Peyer's patch (tissue), 4 donors: ENCODE results near the gene AGAP1. TPM values are rescaled to one million over a fixed set of nuclear protein-coding genes. Genes with fewer than 3 reads are reported as not detected.

Experiments
- DNase-seq, 3 donors: peaks; one replicate each; pipeline ENCODE4 v3.0.0-alpha.2; 2017 to 2019
- H3K27ac ChIP-seq, 4 donors: fragments of 200-600 bp; sonication (generic); one replicate each; pipeline ENCODE4 v1.5.1; 2016 to 2019
- H3K27me3 ChIP-seq, 2 donors: fragments of 200-600 bp; sonication (generic); one replicate each; pipeline ENCODE4 v1.5.1; 2019
- H3K36me3 ChIP-seq, 3 donors: fragments of 200-600 bp; sonication (generic); one replicate each; pipeline ENCODE4 v1.5.1; 2016 to 2019
- H3K4me1 ChIP-seq, 4 donors: fragments of 200-600 bp; sonication (generic); one replicate each; pipeline ENCODE4 v1.5.1; 2016 to 2019
- H3K4me3 ChIP-seq, 4 donors: fragments of 200-600 bp; sonication (generic); 1 replicate in 3 of 4; 2 replicates in 1 of 4; pipeline ENCODE4 v1.5.1; 2016 to 2019; ENCODE audit warnings: mild to moderate bottlenecking in 1 of 4
- H3K9me3 ChIP-seq, 4 donors: fragments of 200-600 bp; sonication (generic); one replicate each; pipeline ENCODE4 v1.5.1; 2016 to 2019; ENCODE audit warnings: mild to moderate bottlenecking in 1 of 4
- POLR2A ChIP-seq, 2 donors: fragments of 450-650 bp; IDR thresholded peaks; one replicate each; pipeline ENCODE4 v1.5.1; 2017; ENCODE audit warnings: antibody characterized with exemption in 2 of 2, mild to moderate bottlenecking in 2 of 2, moderate library complexity in 2 of 2
- total RNA-seq, 4 donors: library from RNA; depleted of rRNA; stranded (reverse); fragments of >200 nt; gene quantifications; one replicate each; pipeline ENCODE4 v1.1.0, GENCODE V29; 2016
- TF ChIP-seq, protein P1 (sequence below), 6 experiments: fragments of 450-650 bp in 4 of 6; fragments of 200-600 bp in 2 of 6; sonication (generic) in 1 of 6; IDR thresholded peaks; one replicate each; pipeline ENCODE4 v1.5.1; 2017 to 2019; ENCODE audit warnings: antibody characterized with exemption in 6 of 6, mild to moderate bottlenecking in 3 of 6, moderate library complexity in 1 of 6

AGAP1 gene
- total RNA-seq, 4 donors from 2014 or later = 55.7 to 79.1 (median 66.9) TPM

DNA sequence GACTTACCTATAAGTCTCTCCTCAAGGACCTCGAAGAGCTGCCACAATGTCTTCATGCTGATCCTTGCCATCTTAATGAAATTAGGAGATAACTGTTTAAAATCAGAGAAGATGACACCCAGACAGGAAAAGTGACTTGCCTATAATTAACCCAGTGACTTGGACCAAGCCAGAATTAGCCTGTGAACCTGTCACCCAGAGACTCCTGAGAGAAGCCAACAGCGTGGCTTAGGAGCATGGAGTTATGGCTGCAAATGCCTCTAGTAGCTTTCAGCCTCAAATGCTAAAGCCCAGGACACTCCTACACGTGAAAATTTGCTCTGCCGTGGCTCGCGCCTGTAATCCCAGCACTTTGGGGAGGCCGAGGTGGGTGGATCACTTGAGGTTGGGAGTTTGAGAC is 570.2 kb downstream of the AGAP1 start:
- Histone ChIP-seq H3K9me3 (no peaks in the 10 kb centered on the region), H3K4me3 (no peak overlapping the region), H3K36me3 (peaks cover 0 to under 1% (median 0%) of the 10 kb centered on the region in 3 donors), H3K27me3 (no peaks in the 10 kb centered on the region), H3K4me1 (no peaks in the 10 kb centered on the region), H3K27ac (no peak overlapping the region)
- TF ChIP-seq, protein P1, sequence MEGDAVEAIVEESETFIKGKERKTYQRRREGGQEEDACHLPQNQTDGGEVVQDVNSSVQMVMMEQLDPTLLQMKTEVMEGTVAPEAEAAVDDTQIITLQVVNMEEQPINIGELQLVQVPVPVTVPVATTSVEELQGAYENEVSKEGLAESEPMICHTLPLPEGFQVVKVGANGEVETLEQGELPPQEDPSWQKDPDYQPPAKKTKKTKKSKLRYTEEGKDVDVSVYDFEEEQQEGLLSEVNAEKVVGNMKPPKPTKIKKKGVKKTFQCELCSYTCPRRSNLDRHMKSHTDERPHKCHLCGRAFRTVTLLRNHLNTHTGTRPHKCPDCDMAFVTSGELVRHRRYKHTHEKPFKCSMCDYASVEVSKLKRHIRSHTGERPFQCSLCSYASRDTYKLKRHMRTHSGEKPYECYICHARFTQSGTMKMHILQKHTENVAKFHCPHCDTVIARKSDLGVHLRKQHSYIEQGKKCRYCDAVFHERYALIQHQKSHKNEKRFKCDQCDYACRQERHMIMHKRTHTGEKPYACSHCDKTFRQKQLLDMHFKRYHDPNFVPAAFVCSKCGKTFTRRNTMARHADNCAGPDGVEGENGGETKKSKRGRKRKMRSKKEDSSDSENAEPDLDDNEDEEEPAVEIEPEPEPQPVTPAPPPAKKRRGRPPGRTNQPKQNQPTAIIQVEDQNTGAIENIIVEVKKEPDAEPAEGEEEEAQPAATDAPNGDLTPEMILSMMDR (IDR thresholded peaks at IDR 0.05) = no peak
- TF ChIP-seq POLR2A (IDR thresholded peaks at IDR 0.05) = no peak
- no peak for DNase-seq

DNA sequence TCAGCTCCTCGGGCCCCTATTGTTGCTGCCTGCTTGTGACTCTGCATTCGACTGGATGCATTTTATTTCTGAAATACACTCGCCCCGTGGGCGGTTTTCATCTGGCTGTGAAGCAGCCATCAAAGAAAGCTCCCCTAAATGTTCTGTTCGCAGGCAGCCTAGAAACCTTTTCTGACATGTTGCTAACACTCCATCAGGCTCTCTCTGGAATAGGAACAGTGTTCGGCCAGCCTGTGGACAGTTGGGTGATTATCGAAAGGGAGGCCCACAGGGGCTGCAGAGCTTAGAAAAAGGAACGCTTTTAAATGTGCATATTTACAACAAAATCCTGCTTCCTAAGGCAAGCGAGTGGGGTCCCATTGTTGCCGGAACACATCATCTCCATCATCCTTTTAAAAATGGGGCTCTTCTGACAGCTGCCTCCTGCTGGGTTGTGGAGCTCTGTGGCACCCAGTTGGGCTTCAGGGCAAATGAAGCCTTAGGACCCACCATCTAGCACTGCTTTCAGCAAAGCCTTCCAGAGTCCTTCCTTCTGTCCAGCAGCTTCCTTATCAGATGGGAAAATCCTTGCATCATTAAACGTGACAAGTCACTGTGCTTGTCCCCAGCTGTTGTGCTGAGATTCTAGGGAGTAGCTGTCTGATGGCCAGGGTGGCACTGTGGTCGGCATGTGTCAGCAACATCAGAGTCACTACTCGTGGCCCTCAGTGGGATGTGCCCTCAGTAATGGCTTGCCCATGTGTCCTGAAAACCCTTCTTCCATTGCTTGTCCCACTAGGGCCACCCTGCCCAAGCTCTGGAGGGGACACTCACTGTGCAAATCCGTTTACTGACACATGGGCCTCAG is 571.7 kb downstream of the AGAP1 start:
- Histone ChIP-seq H3K4me1 (no peaks in the 10 kb centered on the region), H3K27me3 (no peaks in the 10 kb centered on the region), H3K9me3 (no peaks in the 10 kb centered on the region), H3K4me3 (no peak overlapping the region), H3K36me3 (no peaks in the 10 kb centered on the region), H3K27ac (no peak overlapping the region)
- no peak for DNase-seq
- TF ChIP-seq, protein P1 (IDR thresholded peaks at IDR 0.05) = no peak
- TF ChIP-seq POLR2A (IDR thresholded peaks at IDR 0.05) = no peak

DNA sequence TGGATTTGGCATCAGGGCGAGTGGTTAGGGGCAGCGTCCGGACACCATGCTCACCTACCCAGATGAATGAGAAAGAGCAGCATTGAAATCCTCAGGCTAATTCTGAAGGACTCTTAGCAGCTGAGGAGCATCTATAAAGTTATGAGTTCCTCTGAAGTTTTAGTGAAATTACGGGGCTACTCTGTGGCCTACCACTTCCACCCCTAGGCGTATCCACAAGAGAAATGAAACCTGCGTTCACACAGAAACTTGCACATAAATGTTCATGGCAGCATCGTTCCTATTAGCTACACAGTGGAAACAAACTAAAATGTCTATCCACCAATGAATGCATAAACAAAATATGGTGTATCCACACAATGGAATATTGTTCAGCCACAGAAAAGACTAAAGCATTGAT is 576.4 kb downstream of the AGAP1 start:
- H3K4me1 ChIP-seq = no peaks in the 10 kb centered on the region
- TF ChIP-seq, protein P1 (IDR thresholded peaks at IDR 0.05) = no peak
- TF ChIP-seq POLR2A (IDR thresholded peaks at IDR 0.05) = no peak
- H3K27me3 ChIP-seq = no peaks in the 10 kb centered on the region
- no peak for DNase-seq
- no peak overlapping the region for H3K4me3 ChIP-seq
- no peak overlapping the region for H3K27ac ChIP-seq
- H3K36me3 ChIP-seq = no peaks in the 10 kb centered on the region
- H3K9me3 ChIP-seq = no peaks in the 10 kb centered on the region

GRCh38 chr2:236073246-236073645 is 579.4 kb downstream of the AGAP1 start:
- no peaks in the 10 kb centered on the region for H3K27me3 ChIP-seq
- TF ChIP-seq, protein P1 (IDR thresholded peaks at IDR 0.05) = no peak
- TF ChIP-seq POLR2A (IDR thresholded peaks at IDR 0.05) = no peak
- no peaks in the 10 kb centered on the region for H3K36me3 ChIP-seq
- H3K4me3 ChIP-seq = no peak overlapping the region
- H3K27ac ChIP-seq = no peak overlapping the region
- no peak for DNase-seq
- H3K4me1 ChIP-seq = peaks cover 0 to 7% (median 0%) of the 10 kb centered on the region in 4 donors
- no peaks in the 10 kb centered on the region for H3K9me3 ChIP-seq

GRCh38 chr2:236073867-236074655 is 580.2 kb downstream of the AGAP1 start:
- Histone ChIP-seq H3K4me1 (peaks cover 0 to 15% (median 0%) of the 10 kb centered on the region in 4 donors), H3K27me3 (no peaks in the 10 kb centered on the region), H3K36me3 (no peaks in the 10 kb centered on the region), H3K4me3 (no peak overlapping the region), H3K9me3 (no peaks in the 10 kb centered on the region), H3K27ac (no peak overlapping the region)
- no peak for TF ChIP-seq POLR2A (IDR thresholded peaks at IDR 0.05)
- TF ChIP-seq, protein P1 (IDR thresholded peaks at IDR 0.05) = no peak
- no peak for DNase-seq
